Mucosa of stomach (tissue), 1 donor: ENCODE results near the gene COL4A2.

ENCODE experiments used
- H3K27me3 ChIP-seq: one replicate; pipeline ENCODE4 v1.7.0; 2013; ENCODE audit warnings: mild to moderate bottlenecking, low read length; ENCODE audit not compliant: control insufficient read depth, insufficient read depth
- H3K36me3 ChIP-seq: one replicate; pipeline ENCODE4 v1.7.0; 2013; ENCODE audit warnings: low read length; ENCODE audit not compliant: control insufficient read depth, insufficient read depth
- H3K4me1 ChIP-seq: one replicate; pipeline ENCODE4 v1.7.0; 2013; ENCODE audit warnings: mild to moderate bottlenecking, low read length; ENCODE audit not compliant: control insufficient read depth, insufficient read depth
- H3K4me3 ChIP-seq: one replicate; pipeline ENCODE4 v1.7.0; 2013; ENCODE audit warnings: low read length
- H3K9ac ChIP-seq: one replicate; pipeline ENCODE4 v1.7.0; 2013; ENCODE audit warnings: mild to moderate bottlenecking, low read length, moderate library complexity
- H3K9me3 ChIP-seq: one replicate; pipeline ENCODE4 v1.7.0; 2013; ENCODE audit warnings: mild to moderate bottlenecking, low read length, moderate library complexity; ENCODE audit not compliant: control insufficient read depth
- donor health status: Pancreatic carcinoma.

Gene COL4A2

GRCh38 chr13:110560601-110561343, 253.7 kb downstream of the COL4A2 start:
- Histone ChIP-seq H3K9ac (peak overlapping the region; percentile 94), H3K4me1 (peaks cover 57% of the 10 kb centered on the region), H3K4me3 (peak overlapping the region; percentile 95), H3K36me3 (no peaks in the 10 kb centered on the region), H3K27me3 (no peaks in the 10 kb centered on the region), H3K9me3 (no peaks in the 10 kb centered on the region)

GRCh38 chr13:110561344-110562035, 254.4 kb downstream of the COL4A2 start, which contains the start of gene RAB20:
TSS of gene RAB20 (minus strand) at chr13:110561722. CDS start at chr13:110561519, 203 bp downstream.
- Histone ChIP-seq H3K4me1 (peaks cover 50% of the 10 kb centered on the region), H3K9ac (peak within 1 kb of the TSS; percentile 94)

GRCh38 chr13:110562036-110562597, 255.0 kb downstream of the COL4A2 start:
- Histone ChIP-seq H3K9me3 (no peaks in the 10 kb centered on the region), H3K4me1 (peaks cover 44% of the 10 kb centered on the region), H3K36me3 (no peaks in the 10 kb centered on the region), H3K4me3 (peak overlapping the region; percentile 92), H3K9ac (peak overlapping the region; percentile 74), H3K27me3 (no peaks in the 10 kb centered on the region)

More at GRCh38 chr13:110561344-110562035, 254.4 kb downstream of the COL4A2 start, which contains the start of gene RAB20:
- Histone ChIP-seq H3K27me3 (no peaks in the 10 kb centered on the region), H3K4me3 (peak within 1 kb of the TSS; percentile 95), H3K9me3 (no peaks in the 10 kb centered on the region), H3K36me3 (no peaks in the 10 kb centered on the region)
